Fibroblast of lung (primary cell): Measurements from ENCODE around the gene FOXL2NB.

ENCODE experiments used
- CTCF ChIP-seq, 2 donors: IDR thresholded peaks in 1 of 2; conservative IDR thresholded peaks in 1 of 2; 1 replicate in 1 of 2; 2 replicates in 1 of 2; pipeline ENCODE4 v1.5.1; 2011 to 2012; ENCODE audit warnings: low read length in 2 of 2, control low read depth in 1 of 2, inconsistent platforms in 1 of 2, low read depth in 1 of 2, mild to moderate bottlenecking in 1 of 2
- EZH2 ChIP-seq: IDR thresholded peaks from 2 replicates; pipeline ENCODE4 v1.5.1; 2012; ENCODE audit warnings: low read length, control low read depth, mild to moderate bottlenecking; ENCODE audit errors: missing control alignments

GRCh38 chr3:138933981-138934691 is 12.9 kb upstream of the FOXL2NB start:
- no peak for TF ChIP-seq CTCF (conservative IDR thresholded peaks at IDR 0.05 in 1 of 2, IDR thresholded peaks at IDR 0.05 in 1 of 2; ENCODE audit: low read depth in 1 of 2, low read length in 2 of 2)
- no peak for TF ChIP-seq EZH2
